Fibroblast of lung (primary cell): Measurements from ENCODE around the gene ARMC8.

Source experiments
- EZH2 ChIP-seq: IDR thresholded peaks from 2 replicates; pipeline ENCODE4 v1.5.1; 2012; ENCODE audit warnings: low read length, control low read depth, mild to moderate bottlenecking; ENCODE audit errors: missing control alignments
- TF ChIP-seq, protein P1 (sequence below), 2 donors: IDR thresholded peaks in 1 of 2; conservative IDR thresholded peaks in 1 of 2; 1 replicate in 1 of 2; 2 replicates in 1 of 2; pipeline ENCODE4 v1.5.1; 2011 to 2012; ENCODE audit warnings: low read length in 2 of 2, control low read depth in 1 of 2, inconsistent platforms in 1 of 2, low read depth in 1 of 2, mild to moderate bottlenecking in 1 of 2

DNA sequence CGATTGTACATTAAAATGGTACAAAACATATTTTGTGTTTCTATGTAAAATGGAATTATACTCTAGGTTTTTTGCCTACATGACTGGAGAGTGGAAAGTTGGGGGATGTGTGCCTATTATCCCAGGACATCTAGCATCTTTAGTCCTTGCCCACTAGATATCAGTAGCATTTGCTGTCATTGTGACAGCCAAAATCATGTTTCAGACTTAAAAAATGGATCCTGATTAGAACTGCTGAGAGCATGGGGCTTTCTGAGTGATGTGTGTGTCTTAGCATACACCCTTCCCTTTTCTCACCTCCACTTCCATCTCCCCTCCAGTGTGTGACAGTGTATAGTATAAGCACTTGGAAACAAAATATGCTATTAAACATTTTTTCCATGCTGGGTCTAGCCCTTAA is 13.3 kb downstream of the ARMC8 start:
- TF ChIP-seq, protein P1, sequence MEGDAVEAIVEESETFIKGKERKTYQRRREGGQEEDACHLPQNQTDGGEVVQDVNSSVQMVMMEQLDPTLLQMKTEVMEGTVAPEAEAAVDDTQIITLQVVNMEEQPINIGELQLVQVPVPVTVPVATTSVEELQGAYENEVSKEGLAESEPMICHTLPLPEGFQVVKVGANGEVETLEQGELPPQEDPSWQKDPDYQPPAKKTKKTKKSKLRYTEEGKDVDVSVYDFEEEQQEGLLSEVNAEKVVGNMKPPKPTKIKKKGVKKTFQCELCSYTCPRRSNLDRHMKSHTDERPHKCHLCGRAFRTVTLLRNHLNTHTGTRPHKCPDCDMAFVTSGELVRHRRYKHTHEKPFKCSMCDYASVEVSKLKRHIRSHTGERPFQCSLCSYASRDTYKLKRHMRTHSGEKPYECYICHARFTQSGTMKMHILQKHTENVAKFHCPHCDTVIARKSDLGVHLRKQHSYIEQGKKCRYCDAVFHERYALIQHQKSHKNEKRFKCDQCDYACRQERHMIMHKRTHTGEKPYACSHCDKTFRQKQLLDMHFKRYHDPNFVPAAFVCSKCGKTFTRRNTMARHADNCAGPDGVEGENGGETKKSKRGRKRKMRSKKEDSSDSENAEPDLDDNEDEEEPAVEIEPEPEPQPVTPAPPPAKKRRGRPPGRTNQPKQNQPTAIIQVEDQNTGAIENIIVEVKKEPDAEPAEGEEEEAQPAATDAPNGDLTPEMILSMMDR (conservative IDR thresholded peaks at IDR 0.05 in 1 of 2, IDR thresholded peaks at IDR 0.05 in 1 of 2; ENCODE audit: low read depth in 1 of 2, low read length in 2 of 2), result no peak
- no peak for TF ChIP-seq EZH2
